MCF 10A (cell line): ENCODE measurements around the gene RCBTB2. TPM values are rescaled to one million over a fixed set of nuclear protein-coding genes. Genes with fewer than 3 reads are reported as not detected.

Experiments
- BruUV-seq: library from RNA; stranded (reverse); fragments of 400-500 nt; replicated peaks from 2 replicates; lab custom pipeline; 2021; lab: Mats Ljungman, UMichigan
- CTCF ChIA-PET: fragments of 300-600 bp; sonication (Branson Sonifier 250); formaldehyde crosslinking; extraction: SDS; loops from one replicate; lab custom pipeline; 2021; ENCODE audit warnings: antibody characterized with exemption, inconsistent platforms; lab: Yijun Ruan, JAX
- POLR2A ChIA-PET: fragments of 300-600, 350-650 bp; sonication (Branson Sonifier 250); formaldehyde crosslinking; extraction: SDS; loops from one replicate; lab custom pipeline; 2020; ENCODE audit warnings: antibody characterized with exemption, inconsistent platforms; lab: Yijun Ruan, JAX
- DNase-seq: peaks from one replicate; pipeline ENCODE4 v3.0.0-alpha.2; 2018; ENCODE audit not compliant: unreplicated experiment
- H3K27ac Mint-ChIP-seq: one replicate; pipeline ENCODE4 v1.8.0; 2022; ENCODE audit warnings: mild to moderate bottlenecking, low read depth, mixed read lengths; ENCODE audit not compliant: unreplicated experiment
- H3K27me3 Mint-ChIP-seq: one replicate; pipeline ENCODE4 v1.8.0; 2022; ENCODE audit warnings: mixed read lengths; ENCODE audit not compliant: insufficient read depth, unreplicated experiment
- H3K36me3 Mint-ChIP-seq: one replicate; pipeline ENCODE4 v1.8.0; 2022; ENCODE audit warnings: mild to moderate bottlenecking, moderate library complexity, mixed read lengths; ENCODE audit not compliant: insufficient read depth, unreplicated experiment
- H3K4me1 Mint-ChIP-seq: one replicate; pipeline ENCODE4 v1.8.0; 2022; ENCODE audit warnings: mixed read lengths; ENCODE audit not compliant: insufficient read depth, unreplicated experiment
- H3K4me3 Mint-ChIP-seq: one replicate; pipeline ENCODE4 v1.8.0; 2022; ENCODE audit warnings: mild to moderate bottlenecking, moderate library complexity, mixed read lengths; ENCODE audit not compliant: unreplicated experiment
- H3K9me3 Mint-ChIP-seq: one replicate; pipeline ENCODE4 v1.8.0; 2022; ENCODE audit warnings: mixed read lengths; ENCODE audit not compliant: unreplicated experiment
- CTCF ChIP-seq: fragments of 200-600 bp; IDR thresholded peaks from one replicate; pipeline ENCODE4 v1.8.0; 2022; ENCODE audit warnings: antibody characterized with exemption, mild to moderate bottlenecking; ENCODE audit not compliant: unreplicated experiment
- intact Hi-C: fragments of 100-400 bp; cut with micrococcal nuclease; formaldehyde crosslinking; loops from 2 replicates; pipeline ENCODE4 v1.14.1; 2022
- total RNA-seq: library from RNA; stranded (reverse); gene quantifications from 2 replicates; pipeline ENCODE4 v1.2.3, GENCODE V29; 2022

The RCBTB2 gene
- total RNA-seq, 1 experiment from 2014 or later, result 2.4 TPM

- ChIA-PET POLR2A (interaction anchor here (0.9 to 1.2 kb wide), 2 partner anchors 9 to 10 kb away, joined by 4 to 6 read pairs; no protein-coding TSS in a partner anchor), CTCF (interaction anchor here (0.6 to 4.5 kb wide), 5 partner anchors 10 to 356 kb away, joined by 3 to 32 read pairs (median 4); no protein-coding TSS in a partner anchor)
- Mint-ChIP-seq H3K27me3 (no peaks in the 10 kb centered on the region), H3K9me3 (no peaks in the 10 kb centered on the region), H3K4me3 (no peak overlapping the region), H3K27ac (no peak overlapping the region), H3K36me3 (no peaks in the 10 kb centered on the region), H3K4me1 (peaks cover 17% of the 10 kb centered on the region)
- intact Hi-C loops, result no loop called here
- no TSS peak for BruUV-seq
- no peak for TF ChIP-seq CTCF
- DNase-seq, result no peak
Observed at GRCh38 chr13:48569104-48569666, 36.3 kb upstream of the RCBTB2 start.

- CTCF ChIA-PET, result interaction anchor here (0.5 to 4.5 kb wide), 6 partner anchors 8 to 234 kb away, joined by 3 to 32 read pairs (median 4); no protein-coding TSS in a partner anchor
- H3K27me3 Mint-ChIP-seq, result no peaks in the 10 kb centered on the region
- no peaks in the 10 kb centered on the region for H3K9me3 Mint-ChIP-seq
- H3K4me3 Mint-ChIP-seq, result no peak overlapping the region
- H3K36me3 Mint-ChIP-seq, result no peaks in the 10 kb centered on the region
- no TSS peak for BruUV-seq
- no peak for DNase-seq
- peaks cover 17% of the 10 kb centered on the region for H3K4me1 Mint-ChIP-seq
- TF ChIP-seq CTCF, result no peak
- POLR2A ChIA-PET, result interaction anchor here (0.6 to 1.7 kb wide), 10 partner anchors 9 to 439 kb away, joined by 3 to 9 read pairs (median 4); partner anchors contain the start of gene RCBTB2
- H3K27ac Mint-ChIP-seq, result peak overlapping the region; percentile 54
- intact Hi-C loops, result no loop called here
Observed at GRCh38 chr13:48568370-48569103, 35.7 kb upstream of the RCBTB2 start.

GRCh38 chr13:48567515-48568369, 34.9 kb upstream of the RCBTB2 start:
- ChIA-PET POLR2A (interaction anchor here (0.6 to 1.7 kb wide), 12 partner anchors 9 to 439 kb away, joined by 3 to 9 read pairs (median 4); partner anchors contain the start of genes LPAR6 and RCBTB2), CTCF (interaction anchor here (0.6 to 4.5 kb wide), 6 partner anchors 9 to 681 kb away, joined by 3 to 32 read pairs (median 4); no protein-coding TSS in a partner anchor)
- no peaks in the 10 kb centered on the region for H3K36me3 Mint-ChIP-seq
- H3K27me3 Mint-ChIP-seq, result no peaks in the 10 kb centered on the region
- peak overlapping the region; percentile 54 for H3K27ac Mint-ChIP-seq
- intact Hi-C loops, result no loop called here
- H3K9me3 Mint-ChIP-seq, result no peaks in the 10 kb centered on the region
- DNase-seq, result no peak
- H3K4me3 Mint-ChIP-seq, result peak overlapping the region; percentile 46
- peaks cover 17% of the 10 kb centered on the region for H3K4me1 Mint-ChIP-seq
- BruUV-seq, result no TSS peak
- no peak for TF ChIP-seq CTCF
